Astrocyte (in vitro differentiated cells and primary cell): ENCODE results near the gene PDZD2.

Source experiments
- EZH2 ChIP-seq: IDR thresholded peaks from 2 replicates; pipeline ENCODE4 v1.6.1; 2012; ENCODE audit warnings: mild to moderate bottlenecking, low read length, inconsistent platforms; ENCODE audit not compliant: insufficient read depth
- TF ChIP-seq, protein P1 (sequence below): IDR thresholded peaks from 2 replicates; pipeline ENCODE4 v1.5.1; 2011; ENCODE audit warnings: low read depth, mild to moderate bottlenecking, inconsistent platforms, low read length, moderate library complexity; ENCODE audit not compliant: insufficient read depth

DNA sequence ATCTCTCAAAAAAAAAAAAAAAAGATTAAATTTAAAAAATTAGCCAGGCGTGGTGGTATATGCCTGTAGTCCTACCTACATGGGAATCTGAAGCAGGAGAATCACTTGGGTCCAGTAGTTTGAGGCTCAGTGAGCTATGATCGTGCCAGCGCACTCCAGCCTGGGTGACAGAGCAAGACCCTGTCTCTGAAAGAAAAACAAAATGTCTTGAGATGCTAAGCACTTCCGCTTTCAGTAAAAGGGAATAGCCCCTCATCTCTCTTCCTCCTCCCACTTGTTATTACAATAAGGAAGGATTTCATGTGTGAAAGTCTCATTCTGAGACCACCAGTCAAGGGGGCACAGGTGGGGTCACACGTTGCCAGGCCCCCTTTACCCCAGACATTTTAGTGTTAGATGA is 455.8 kb downstream of the PDZD2 start:
- TF ChIP-seq, protein P1, sequence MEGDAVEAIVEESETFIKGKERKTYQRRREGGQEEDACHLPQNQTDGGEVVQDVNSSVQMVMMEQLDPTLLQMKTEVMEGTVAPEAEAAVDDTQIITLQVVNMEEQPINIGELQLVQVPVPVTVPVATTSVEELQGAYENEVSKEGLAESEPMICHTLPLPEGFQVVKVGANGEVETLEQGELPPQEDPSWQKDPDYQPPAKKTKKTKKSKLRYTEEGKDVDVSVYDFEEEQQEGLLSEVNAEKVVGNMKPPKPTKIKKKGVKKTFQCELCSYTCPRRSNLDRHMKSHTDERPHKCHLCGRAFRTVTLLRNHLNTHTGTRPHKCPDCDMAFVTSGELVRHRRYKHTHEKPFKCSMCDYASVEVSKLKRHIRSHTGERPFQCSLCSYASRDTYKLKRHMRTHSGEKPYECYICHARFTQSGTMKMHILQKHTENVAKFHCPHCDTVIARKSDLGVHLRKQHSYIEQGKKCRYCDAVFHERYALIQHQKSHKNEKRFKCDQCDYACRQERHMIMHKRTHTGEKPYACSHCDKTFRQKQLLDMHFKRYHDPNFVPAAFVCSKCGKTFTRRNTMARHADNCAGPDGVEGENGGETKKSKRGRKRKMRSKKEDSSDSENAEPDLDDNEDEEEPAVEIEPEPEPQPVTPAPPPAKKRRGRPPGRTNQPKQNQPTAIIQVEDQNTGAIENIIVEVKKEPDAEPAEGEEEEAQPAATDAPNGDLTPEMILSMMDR = no peak
- no peak for TF ChIP-seq EZH2
